GM21576 (cell line): ENCODE results near the gene ARMH3.
A peak's percentile ranks its signal among the peaks of the same experiment; 100 is the strongest.

Source experiments
- ATAC-seq: cut with Tn5 transposase; IDR thresholded peaks from one replicate; pipeline ENCODE4 v1.9.1; 2021; ENCODE audit warnings: mild to moderate bottlenecking, moderate library complexity; ENCODE audit not compliant: unreplicated experiment

The ARMH3 gene, protein sequence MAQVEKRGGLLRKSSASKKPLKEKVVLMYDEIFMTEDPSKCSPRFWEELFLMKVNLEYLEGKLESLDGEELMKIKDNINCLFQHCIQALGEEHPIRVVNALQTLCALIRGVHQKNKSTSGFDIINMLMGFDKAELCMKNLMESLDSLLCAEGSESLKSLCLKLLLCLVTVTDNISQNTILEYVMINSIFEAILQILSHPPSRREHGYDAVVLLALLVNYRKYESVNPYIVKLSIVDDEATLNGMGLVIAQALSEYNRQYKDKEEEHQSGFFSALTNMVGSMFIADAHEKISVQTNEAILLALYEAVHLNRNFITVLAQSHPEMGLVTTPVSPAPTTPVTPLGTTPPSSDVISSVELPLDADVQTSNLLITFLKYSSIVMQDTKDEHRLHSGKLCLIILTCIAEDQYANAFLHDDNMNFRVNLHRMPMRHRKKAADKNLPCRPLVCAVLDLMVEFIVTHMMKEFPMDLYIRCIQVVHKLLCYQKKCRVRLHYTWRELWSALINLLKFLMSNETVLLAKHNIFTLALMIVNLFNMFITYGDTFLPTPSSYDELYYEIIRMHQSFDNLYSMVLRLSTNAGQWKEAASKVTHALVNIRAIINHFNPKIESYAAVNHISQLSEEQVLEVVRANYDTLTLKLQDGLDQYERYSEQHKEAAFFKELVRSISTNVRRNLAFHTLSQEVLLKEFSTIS

DNA sequence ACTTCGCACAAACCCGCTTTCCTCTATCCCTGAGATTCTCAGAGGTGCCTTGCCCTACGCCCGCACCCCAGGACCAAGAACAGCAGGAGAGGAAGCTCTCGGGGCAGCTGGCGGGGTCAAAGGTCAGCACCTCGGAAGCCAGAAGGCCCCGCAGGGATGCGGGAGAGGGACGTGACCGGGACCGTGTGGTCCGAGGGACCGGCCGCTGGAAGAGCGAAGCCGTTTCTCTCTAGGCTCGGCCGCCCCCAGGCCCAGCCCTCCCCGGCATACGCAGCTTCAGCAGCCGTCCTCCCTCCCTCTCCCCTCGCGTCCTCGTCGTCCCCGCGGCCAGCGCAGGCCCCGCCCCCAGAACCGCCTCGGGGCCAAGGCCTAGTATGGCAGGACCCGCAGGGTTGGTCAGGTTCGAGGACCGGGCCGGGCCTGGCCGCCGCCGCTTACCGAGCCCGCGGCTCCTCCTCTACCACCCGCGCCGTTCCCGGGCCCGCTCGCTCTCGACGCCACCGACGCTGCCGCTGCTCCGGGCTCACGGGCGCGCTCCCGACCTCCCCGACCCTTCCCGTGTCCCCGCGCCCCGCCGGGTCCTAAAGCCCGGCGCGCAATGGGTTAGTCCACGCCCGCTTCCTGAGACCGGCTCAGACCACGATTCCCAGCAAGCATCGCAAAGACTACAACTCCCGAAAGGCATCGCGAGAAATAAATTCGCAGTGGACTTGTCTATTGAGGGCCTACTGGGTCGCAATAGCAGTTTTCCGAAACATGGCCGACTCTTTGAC lies at the start of gene ARMH3:
Gene ARMH3 (minus strand): TSS at position 527 of the 773 bp plus-strand sequence. CDS start 16,059 bp downstream, outside the sequence.
- peak; percentile 91 for ATAC-seq

DNA sequence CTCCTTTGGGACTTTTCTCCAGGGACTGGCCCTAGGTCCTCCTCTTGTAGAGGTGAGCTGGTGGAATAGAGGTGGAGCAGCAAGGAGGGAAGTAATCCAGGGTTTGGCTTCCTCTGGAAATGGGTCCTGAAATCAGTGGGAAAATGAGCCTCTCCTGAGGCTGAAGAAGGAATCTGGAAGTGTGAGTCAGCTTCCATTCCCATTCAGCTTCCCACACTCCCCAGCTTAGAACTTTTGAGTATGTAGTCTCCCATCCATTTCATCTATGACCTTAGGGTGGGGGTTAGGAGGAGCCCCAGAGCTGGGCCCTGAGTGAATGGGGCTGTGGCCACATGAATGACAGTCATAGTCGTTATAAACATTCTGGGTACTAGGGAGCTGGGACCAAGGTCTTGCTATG lies 46.4 kb upstream of the ARMH3 start:
- ATAC-seq: no peak

DNA sequence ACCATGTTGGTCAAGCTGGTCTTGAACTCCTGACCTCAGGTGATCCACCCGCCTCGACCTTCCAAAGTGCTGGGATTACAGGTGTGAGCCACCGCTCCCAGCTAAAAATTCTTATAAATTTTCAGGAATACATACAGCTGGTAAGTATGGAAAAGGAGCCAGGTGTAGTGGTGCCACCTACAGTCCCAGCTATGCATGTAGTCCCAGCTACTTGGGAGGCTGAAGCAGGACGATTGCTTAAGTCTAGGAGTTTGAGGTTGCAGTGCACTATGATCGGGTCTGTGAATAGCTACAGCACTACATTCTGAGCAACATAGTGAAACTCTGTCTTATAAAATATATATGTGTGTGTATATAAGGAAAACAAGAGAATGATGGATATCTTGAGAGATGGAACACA lies 45.2 kb upstream of the ARMH3 start:
- ATAC-seq: no peak

DNA sequence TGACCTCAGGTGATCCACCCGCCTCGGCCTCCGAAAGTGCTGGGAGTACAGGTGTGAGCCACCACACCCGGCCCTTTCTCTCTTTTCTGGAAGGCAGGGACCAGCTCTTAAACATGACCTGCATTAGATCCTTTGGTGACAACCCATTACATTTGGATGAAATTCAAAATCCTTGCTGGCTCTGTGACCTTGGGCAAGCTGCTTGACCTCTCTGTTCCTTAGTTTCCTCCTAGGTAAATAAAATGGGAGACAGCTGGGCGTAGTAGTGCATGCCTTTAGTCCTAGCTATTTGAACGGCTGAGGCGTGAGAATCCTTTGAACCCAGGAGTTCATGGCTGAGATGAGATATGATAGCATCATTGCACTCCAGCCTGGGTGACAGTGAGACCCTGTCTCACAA lies 40.5 kb upstream of the ARMH3 start:
- ATAC-seq: no peak

DNA sequence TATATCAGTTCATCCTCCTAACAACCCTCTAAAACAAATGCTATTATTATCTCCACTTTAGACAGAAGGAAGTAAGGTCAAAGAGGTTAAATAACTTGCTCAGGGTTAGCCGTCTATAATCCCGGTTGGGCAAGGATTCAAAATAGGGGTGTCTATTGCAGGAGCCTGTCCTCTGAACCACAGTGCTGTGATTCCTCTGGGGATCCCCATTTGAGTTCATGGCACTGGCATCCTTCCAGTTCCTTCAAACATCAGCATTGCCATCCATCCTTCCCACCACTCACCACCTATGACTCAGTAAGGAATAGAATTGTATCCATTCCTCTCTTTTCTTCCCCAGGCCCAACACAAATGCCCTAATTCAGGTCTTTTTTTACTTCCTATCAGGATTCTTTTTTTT lies 34.8 kb upstream of the ARMH3 start:
- no peak for ATAC-seq

DNA sequence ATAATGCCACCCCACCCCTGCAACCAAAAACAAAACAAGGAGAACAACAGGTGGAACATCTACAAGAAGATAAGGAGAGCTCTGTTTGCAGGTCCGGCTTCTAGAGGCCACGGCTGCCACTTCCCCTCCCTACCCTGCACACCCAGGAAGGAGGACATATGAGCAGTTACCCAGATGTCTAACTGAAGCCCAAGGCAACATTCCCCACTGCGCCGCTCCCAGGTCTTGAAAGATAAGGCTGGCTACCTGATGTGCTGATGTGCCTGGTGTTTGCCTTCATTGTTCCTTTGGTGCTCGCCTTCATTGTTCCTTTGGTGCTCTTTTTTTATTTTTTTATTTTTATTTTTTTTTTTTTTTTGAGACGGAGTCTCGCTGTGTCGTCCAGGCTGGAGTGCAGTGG lies 30.2 kb upstream of the ARMH3 start:
- ATAC-seq: no peak

DNA sequence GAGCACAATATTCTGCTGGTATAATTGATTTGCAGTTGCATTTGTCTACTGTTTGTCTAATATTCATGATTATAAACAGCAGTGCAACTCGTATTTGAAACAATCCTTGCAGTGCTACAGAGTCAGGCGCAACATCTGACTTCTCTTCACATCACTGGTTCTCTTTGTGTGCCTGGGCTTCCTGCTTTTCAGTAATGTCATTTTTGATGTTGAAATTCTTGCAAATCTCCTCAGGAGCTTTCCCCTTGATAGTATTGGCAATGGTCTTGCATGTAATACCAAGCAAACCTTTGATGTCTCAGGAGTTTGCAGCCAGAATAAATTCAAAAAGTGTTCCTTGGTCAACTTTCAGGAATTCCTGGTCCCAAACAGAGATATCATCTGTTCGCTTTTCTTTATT lies 29.4 kb upstream of the ARMH3 start:
- ATAC-seq: no peak

DNA sequence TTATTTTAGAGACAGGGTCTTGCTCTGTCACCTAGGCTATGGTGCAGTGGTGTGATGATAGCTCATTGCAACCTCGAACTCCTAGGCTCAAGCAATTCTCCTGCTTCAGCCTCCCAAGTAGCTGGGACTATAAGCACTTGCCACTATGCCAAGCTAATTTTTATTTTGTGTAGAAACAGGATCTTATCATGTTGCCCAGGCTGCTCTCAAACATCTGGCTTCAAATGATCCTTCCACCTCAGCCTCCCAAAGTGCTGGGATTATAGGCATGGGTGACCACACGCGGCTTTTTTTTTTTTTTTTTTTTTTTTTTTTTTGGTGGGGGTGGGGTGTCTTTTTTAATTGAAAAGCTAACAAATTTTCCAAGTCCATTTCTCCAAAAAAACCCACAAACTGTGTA lies 27.6 kb upstream of the ARMH3 start:
- ATAC-seq: no peak

DNA sequence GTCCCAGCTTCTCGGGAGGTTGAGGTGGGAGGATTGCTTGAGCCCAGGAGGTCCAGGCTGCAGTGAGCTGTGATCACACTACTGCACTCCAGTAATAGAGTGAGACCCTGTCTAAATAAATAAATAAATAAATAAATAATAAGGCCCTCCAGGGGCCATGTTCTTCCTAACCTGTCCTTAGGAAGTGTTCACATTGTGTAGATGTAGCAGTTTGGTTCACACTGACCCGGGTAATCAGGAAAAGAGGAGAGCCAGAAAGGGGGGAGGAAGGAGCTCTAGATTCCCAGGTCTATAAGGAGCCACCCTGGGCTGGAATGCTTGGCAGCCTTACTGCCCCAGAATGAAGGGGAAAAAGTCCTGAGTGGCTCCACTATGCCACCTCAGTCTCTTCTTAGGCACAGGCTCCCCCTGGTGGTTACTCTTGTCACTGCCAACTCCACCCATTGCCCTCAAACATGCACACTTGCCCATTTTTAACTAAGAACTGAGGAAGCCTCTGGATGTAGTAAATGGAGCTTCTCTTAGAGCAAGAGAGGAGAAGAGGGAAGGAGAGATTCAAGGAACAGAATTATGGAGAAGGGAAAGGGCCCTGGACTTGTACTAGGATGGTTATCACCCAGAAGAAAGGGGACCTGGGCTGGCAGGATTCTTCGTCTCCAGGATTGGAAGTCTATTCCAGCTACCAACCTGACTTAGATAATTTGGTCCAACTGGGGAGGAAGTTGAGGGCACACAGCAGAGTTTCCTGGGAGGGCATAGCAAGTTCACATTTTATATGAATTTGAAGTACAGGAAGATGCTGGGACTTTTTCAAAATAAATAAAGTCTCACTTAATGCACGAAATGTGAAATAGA lies 16.9 kb upstream of the ARMH3 start:
- ATAC-seq: peak; percentile 59

DNA sequence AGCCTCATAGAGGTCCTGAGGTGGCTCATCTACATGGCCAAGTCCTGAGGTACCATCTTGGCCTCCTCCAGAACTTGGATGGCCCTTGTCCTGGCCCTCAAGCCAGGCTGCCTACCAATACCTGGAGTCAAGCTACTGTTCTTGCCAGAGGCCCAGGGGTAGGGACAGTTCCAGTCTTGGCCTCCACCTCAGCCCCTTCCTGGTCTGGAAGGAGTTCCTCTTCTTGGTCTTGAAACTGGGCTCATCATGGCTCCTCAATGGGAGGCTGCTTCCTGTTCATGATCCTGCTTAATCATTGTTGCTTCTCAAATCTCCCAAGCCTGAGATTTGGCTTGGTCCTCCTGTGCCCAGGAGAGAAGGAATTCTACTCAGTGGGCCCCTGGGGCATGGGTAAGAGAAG lies 13.1 kb upstream of the ARMH3 start:
- ATAC-seq: no peak

DNA sequence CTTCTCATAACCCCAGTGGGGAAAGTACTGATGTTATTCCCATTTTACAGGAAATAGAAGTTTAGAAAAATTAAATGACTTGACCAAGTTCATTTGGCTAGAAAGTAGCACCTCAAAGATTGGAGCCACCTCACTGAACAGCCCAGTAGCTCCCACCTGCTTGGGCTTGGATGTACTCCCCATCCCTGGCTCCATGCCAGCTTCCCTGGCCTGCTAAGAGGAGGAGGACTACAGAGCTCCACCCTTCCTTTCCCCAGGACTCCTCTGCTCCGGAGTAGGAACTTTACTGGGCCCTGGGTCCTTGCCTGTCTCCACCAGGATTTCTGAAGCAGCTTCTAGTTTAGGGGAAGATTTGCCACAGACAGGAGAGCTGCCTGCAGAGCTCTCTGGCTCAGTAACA lies 12.2 kb upstream of the ARMH3 start:
- no peak for ATAC-seq

DNA sequence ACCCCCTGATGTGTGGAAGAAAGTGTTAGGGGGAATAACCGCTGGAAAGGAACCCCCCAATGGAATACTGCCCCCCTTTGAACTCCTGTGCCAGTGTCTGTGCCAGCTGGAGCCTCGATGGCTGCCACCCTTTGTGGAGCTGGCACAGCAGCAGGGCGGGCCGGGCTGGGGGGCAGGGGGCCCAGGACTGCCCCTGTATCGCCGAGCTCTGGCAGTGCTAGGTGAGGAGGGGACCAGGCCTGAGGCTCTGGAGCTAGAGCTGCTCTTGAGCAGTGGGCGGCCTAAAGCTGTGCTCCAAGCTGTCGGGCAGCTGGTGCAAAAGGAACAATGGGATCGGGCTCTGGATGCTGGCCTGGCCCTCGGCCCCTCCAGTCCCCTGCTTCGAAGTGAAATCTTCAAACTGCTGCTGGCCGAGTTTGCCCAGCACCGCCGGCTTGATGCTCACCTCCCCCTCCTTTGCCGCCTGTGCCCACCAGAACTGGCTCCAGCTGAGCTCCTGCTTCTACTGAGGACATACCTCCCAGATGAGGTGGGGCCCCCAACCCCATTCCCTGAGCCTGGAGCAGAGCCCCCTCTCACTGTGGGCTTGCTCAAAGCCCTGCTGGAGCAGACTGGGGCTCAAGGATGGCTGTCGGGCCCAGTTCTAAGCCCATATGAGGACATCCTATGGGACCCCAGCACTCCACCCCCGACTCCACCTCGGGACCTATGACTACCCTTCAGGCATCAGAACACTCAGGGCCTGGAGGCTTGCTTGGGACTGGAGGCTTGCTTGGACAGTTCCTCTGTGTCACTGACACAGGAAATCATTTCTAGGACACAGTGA lies 11.3 kb upstream of the ARMH3 start:
- no peak for ATAC-seq

DNA sequence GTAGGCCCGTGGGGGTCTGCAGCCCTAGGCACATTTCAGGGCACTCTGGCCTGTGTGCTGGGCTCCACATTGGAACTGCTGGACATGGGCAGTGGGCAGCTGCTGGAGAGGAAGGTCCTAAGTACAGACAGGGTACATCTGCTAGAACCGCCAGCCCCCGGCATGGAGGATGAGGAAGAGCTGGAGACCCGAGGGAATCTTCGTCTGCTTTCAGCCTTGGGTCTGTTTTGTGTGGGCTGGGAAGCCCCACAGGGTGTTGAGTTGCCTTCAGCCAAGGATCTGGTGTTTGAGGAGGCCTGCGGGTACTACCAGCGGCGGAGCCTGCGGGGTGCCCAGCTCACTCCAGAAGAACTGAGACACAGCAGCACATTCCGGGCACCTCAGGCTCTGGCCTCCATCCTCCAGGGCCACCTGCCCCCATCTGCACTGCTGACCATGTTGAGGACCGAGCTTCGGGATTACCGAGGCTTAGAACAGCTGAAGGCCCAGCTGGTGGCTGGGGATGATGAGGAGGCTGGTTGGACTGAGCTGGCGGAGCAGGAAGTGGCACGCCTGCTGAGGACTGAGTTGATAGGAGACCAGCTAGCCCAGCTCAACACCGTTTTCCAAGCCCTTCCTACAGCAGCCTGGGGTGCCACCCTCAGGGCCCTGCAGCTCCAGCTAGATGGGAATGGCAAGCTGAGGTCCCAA lies 10.6 kb upstream of the ARMH3 start:
- ATAC-seq: no peak

DNA sequence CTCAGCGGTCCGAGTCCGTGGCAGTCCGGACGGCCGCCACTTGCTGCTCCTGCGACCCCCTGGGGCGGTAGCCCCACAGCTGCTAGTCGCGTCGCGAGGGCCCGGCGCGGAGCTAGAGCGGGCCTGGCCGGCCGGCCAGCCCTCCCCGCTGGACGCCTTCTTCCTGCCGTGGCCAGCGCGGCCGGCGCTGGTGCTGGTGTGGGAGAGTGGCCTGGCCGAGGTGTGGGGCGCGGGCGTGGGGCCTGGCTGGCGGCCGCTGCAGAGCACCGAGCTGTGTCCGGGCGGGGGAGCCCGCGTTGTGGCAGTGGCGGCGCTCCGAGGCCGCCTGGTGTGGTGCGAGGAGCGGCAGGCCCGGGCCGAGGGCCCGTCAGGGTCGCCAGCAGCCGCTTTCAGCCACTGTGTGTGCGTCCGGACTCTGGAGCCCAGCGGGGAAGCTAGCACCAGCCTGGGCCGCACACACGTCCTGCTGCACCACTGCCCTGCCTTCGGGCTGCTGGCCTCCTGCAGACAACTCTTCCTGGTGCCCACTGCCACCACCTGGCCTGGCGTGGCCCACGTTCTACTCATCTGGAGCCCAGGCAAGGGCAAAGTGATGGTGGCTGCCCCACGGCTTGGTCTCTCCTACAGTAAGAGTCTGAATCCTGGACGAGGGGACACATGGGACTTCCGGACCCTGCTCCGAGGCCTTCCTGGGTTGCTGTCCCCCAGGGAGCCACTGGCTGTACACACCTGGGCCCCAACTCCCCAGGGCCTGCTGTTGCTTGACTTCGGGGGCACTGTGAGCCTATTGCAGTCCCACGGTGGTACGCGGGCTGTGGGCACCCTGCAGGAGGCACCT lies 9.8 kb upstream of the ARMH3 start:
- ATAC-seq: peak; percentile 20

DNA sequence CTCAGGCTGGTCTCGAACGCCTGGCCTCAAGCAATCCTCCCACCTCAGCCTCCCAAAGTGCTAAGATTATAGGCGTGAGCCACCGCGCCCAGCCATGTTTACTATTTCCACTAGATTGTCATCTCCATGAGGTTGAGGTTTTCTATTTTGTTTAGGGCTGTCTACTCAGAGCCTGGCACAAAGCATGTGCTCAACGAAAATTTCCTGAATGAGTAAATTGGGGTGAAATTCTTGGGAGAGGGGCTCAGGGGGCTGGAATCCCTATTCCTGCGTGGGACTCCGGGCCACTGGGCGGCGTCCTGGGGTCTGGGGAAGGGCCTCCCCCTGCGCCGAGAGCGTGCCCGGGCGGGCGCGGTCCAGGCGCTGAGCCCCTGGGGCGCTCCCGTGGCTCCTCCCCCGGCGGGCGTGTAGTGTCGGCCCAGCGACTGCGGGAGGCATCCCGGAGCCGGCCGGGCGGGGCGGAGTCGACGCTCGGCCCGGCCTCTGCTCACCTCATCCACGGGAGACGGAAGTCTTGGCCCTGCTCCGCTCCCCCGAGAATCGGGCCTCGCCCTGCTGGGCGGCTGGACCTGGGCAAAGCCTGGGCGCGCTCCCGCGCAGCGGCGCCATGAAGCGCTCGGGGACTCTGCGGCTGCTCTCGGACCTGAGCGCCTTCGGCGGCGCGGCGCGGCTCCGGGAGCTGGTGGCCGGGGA lies 9.0 kb upstream of the ARMH3 start, which contains the start of gene HPS6:
Gene HPS6 (plus strand): TSS at position 482 of the 693 bp plus-strand sequence. CDS start 126 bp downstream, at position 608.
- ATAC-seq: peak; percentile 89

DNA sequence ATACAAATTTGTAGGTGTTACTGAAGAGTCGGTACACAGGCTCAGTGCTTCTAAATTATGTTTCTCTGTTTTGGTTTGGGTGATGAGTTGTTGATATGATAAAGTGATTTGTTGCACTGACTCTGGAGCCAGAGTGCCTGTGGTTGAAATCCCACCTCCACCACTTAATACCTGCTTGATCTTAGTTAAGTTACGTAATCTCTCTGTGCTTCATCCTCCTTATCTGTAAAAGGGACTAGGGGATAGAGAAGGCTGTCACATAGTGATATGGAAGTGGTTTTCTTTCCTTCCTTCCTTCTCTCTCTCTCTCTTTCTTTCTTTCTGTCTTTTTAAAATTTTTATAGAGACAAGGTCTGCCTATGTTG lies 8.5 kb upstream of the ARMH3 start:
- no peak for ATAC-seq

DNA sequence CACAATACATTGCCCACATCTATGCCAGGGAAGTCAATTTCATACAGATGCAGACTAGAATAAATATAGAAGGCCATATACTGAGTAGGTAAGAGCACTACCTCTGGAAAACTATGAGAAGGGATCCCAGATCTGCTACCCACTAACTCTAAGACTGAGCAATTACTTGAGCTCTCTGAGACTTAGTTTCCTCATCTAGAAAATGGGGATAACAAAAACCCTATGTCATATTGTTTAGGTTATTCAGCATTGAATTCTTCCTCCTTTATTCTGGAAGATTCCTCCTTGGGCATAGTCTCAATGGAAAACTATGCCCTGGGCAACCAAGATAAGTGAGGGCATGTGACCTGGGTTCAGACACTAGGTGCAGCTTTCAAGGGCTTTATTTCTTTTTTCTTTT lies 4.0 kb upstream of the ARMH3 start:
- no peak for ATAC-seq
